HG03354 (cell line): ENCODE results near the gene NFATC2.

Source experiments
- ATAC-seq: cut with Tn5 transposase; IDR thresholded peaks from one replicate; pipeline ENCODE4 v1.9.1; 2021; ENCODE audit warnings: mild to moderate bottlenecking; ENCODE audit not compliant: unreplicated experiment, poor library complexity, severe bottlenecking

Gene NFATC2

DNA sequence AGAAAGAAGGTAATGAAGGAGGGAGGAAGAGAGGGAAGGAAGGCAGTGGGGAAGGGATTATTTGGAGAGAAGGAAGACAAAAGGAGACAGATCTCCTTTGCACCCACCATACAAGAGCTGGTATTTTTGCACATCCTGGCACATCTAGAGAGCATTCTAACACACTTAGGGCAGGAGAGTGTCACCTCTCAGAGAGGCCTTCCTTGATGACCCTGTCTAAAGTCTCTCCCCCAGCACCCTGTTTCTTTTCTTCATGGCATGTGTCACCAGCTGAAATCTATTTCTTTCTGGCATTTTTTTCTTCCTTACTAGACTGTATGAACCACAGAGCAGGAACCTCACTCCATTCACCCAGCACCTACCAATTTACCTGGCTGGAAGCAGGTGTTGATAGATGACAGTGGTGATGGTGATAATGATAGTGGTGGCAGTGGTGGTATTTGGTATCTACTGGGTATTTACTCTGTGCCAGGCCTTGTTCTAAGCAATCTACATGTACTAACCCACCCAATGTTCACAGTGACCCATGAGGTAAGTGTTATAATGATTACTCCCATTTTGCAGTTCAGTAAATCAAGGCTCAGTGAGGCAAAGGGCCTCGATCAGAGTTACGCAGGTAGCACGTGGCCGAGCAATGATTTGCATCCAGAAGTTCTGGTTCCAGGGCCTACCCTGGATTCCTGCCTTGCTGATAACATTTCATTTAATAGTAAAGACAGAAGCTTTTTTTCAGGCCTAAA is 131.8 kb downstream of the NFATC2 start:
- no peak for ATAC-seq

DNA sequence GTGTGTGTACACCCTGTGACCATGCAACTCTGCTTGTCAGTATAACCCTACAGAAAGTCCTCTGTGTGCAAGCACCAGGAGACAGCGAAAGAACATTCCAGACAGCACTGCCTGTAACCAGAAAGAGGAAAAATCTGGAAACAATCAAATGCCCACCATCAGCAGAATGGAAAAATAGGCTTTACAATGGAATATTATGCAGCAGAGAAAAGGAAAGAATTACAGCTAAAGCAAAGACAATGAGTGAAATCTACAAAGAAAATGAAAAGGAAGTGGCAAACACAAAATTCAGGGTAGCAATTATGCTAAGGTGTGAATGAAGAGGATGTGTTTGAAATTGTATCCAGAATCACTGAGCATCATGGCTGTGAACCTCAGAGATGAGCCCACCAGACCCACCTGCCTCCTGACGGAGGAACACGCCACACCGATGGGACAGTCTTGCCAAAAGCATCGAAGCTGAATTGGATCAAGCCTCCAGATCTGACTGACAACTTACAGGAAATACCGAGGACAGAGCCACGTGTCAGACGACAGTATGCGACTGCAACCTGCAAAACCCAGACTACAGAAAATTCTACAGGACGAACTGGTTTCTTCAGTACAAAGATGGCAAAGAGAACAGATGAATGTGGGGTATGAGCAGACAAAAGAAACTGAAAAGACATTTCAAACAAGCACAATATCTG is 133.2 kb downstream of the NFATC2 start:
- no peak for ATAC-seq

DNA sequence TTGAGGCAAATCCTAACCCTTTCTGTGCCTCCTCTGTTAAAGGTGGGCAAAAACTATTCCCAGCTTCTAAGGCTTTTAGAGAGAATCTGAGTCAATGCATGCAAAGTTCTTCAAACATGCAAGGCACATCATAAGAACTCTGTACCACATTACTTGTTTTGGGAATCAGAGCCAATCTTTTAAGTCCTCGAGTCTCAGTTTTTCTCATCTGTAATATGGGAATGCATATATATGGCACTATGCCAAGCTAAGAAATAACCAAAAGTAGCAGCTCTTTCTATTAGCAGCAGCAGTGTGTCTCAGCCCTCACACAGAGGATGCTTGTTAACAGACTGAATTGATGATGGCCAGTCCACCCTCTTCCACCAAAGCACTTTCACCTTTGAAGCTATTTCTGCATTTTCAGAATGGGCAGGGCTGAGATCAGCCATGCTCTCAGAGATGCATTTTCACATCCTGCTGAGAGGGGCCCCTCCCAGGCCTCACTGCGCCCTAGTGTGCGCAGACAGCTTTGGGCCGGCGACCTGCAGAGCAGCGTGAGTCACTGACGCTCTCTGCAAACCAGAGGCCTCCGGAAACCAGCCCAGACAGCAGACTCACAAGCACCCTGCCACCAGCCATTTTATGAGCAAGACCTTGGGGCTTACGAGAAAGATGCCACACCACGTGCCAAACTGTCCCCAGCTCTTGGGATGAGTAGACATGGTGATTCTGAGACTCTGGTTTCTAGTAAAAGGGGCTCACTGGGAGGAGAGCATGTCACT is 138.0 kb downstream of the NFATC2 start:
- ATAC-seq = peak; percentile 84

DNA sequence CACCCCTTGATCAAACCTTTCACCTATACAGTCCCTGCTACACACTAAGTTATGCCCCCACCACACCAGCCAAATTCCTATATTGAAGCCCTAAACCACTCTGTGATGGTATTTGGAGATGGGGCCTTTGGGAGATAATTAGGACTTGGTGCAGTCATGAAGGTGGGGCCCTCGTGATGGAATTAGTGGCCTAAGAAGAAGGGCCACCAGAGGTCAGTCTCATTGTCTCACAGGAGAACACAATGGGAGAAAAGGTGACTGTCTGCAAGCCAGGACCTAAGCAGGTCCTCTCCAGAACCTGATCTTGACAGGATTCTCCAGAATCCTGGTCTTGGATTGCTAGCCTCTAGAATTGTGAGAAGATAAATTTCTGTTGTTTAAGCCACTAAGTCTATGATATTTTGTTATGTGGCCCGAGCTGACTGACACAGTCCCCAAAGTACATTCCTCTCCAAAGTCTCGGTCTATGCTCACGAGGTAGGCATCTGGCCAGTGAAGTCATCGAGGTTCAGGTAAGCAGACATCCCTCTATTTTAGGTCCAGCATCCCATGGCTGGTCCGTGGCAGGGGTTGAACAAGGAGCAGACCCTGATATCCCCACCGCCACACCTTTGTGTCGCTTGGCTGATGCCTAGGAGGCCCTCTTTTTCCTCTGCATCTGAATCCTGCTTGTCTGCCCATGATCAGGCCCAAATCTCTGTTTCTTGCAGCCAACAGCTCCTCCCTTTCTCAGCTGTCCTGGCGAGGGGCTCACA is 138.9 kb downstream of the NFATC2 start:
- ATAC-seq = no peak

DNA sequence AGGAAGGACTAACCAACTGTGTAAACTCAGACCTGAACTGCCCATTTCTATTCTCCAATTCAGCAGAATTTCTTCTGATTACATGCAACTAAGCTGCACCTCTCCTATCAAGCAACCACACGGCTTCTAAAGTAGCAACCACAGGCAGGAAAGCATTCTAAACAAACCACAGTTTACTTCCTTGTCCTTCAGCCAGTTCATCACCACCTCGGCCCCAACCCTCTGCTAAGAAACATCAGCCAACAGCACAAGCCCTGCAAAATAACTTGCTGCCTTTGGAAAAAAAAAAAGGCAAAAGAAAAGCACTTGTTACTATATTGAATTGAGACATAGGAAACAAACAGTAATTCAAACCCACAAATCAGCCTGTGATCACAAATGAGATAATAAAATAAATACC is 140.3 kb downstream of the NFATC2 start:
- ATAC-seq = no peak

DNA sequence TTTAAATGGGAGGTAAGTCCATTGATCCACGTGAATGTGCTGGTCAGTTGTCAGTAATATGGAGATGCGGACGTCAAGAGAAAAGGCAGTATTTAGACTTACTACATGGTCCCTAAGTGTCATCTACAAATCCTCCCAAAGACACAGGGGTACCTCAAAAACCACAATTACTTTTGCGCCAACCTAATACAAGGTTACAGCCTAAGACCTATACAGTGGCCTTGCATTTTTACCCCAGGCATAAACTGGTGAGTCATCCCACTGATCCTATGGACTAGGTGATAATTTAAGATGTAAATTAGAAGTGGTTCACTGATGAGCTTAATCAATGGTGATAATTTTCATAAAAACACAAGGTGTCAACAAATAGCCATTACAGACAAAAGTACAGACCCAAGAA is 141.0 kb downstream of the NFATC2 start:
- ATAC-seq = no peak

DNA sequence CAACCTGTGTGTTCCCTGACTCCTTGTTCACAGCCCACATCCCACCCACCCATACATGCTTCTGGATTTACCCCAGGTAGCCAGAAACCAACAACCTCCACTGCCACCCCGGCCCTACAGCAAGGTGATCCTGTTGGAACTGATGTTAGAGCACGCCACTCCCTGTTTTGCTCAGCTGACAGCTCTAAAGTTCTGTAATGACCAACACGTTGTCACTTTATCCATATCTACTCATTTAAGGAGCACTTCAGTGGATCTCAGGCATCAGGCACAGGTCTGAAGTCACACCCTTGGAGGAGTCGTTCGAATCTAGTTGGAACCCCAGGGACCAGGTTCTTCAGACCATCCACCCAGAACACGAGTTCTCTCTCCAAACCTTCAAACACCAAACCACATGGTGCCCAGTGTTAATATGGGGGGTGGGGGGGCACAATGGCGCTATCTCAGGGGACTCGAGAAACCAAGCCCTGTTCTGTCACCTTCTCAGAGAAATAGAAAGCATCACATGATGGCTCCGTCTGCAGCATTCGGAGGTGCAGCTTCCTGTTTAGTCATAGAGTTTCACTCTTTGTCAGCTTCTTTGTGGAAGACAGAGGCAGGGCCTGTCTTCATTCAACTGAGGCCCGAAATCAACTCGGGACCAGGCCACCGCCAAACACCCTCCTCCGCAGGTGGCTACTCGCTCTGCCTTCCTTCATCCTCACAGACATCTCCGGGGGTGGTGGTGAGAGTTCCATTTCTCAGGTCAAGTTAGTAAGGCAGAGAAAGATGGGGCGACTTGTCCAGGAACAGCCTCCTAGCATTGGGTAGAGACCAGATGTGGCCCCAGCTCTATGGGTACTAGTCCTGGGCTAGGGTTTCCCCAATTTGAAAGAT is 142.2 kb downstream of the NFATC2 start:
- ATAC-seq = peak; percentile 82

DNA sequence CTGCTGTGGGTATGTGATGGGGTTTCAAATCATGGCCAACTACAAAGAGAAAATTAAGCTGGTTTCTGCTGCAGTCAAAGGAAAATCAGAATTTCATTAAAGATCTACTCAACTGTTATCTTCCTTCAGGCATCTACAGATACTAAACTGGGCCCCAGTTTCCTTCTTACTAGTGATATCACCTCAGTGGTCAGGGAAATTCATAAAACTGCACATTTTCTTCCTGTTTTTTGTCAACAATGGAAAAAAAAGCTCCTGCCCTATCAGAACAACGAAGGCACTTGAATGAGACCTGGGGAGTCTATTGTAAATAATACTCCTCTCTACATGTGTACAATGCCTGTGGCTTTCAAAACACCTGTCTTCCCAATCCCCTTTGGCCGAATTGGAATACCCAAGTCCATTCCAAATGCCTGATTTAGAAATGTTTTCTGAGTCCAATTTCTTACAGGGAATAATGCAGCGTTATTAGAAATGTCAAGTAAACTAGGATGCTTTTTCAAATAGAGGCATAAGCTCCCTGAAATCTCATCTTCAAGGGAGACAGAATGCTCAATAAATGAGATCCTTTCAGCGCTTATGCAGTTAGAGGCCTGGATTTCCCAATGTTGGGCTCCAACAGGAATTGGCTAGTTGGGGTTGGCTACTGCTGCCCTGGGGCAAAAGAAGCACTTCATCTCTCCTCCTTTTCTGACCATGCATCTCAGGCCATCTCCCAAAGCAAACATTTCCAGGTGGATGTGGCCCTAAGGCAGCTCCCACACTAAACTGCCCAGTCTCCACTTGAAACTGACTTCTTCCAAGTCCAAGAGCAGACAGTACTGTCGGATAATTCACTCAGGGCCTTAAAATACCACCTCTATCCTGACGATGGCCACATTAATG is 143.3 kb downstream of the NFATC2 start:
- no peak for ATAC-seq

DNA sequence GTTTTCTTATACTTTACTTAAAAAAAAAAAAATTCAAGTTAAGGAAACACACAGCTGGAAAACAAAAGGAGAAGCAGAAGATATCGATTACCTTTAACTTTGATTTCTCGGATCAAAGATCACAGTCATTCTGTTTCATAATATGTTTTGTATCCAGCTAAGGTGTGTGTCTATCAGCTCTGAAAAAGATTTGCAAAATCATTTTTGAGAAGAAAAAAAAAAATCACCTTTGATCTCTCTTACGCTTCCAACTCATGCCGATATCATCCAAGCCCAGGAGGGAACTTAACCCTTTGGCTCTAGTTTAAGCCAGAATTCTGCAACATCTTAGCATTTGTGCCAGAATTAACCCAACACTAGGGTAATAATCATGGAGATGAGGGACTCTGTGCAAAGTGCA is 144.0 kb downstream of the NFATC2 start:
- ATAC-seq = no peak

DNA sequence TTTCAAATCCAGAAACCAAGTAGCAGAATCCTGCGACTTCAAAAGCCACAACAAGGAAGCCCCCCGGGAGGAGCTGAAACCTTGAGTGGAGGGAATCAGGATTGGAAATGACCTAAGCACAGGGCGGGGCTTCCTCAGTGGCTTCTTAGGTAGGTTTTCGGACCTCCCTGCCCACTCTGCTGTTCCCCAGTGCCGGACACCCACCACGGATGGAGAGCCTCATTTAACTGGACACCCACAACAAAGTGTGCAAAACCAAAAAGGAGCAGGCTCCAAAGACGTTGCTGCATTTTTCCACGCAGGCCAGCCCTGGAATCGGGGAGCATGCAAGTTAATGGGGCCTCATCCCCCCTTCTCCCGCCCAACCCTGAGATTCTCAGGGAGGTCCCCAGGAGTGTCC is 144.4 kb downstream of the NFATC2 start:
- no peak for ATAC-seq

DNA sequence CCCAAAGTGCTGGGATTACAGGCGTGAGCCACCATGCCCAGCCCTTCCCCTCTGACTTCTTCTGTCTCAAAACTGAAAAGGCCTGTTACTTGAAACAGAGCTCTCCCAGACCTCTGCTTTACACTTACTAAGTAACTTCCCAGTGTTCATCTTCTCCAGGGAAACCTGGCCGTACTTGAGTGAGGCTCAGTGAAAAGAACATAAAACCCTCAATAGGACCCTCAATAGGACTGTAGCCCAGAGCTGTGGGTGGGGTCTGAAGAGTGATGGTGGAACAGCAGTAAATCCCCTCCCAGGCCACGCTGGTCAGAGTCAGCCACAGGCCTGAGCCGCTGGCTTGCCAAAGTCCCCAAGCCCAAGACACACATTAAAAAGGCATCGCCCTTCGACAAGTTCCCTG is 145.4 kb downstream of the NFATC2 start:
- ATAC-seq = no peak

DNA sequence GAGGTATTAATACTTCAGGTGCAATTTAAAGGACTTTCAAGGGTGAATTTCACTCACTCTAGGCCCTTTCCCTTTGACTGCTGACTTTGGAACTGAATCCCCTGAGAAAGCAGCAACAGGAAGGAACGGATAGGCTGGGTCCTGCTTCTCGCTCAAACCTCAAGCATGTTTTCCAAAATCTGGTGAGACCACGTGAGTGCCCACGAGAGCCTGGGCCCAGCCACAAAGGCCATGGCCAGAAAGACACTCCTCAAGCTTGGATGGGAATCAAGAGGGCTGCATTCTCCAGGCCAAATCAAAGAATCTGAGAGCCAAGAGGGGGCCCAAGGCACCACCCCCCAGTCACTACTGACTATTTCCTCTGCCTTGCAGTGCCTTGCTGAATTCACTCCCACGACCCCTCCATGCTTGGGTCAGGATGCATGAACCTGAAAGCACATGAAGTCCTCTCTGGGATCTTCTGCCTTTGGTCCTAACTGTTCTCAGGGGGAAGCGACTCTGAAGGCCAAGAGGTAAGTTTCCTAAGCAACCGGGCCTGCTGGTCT is 146.1 kb downstream of the NFATC2 start:
- no peak for ATAC-seq

DNA sequence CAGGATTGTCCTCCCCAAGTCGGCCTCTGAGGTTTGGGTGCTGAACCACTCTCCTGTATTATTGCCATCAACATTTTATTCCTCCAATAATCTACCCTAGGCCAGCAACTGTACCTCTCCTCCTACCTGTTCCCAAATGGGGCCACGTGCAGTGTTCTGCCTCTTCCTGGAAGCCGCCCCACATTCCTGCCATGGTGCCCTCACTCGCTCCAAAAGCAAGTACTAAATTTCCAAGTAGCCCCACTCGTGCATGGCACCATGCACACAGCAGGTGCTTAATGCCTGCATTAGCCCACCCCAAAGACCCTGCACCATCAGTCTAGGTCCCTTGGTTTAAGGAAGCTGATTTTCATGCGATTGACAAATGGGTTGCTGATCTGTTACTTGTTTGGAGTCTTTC is 147.8 kb downstream of the NFATC2 start:
- ATAC-seq = no peak

DNA sequence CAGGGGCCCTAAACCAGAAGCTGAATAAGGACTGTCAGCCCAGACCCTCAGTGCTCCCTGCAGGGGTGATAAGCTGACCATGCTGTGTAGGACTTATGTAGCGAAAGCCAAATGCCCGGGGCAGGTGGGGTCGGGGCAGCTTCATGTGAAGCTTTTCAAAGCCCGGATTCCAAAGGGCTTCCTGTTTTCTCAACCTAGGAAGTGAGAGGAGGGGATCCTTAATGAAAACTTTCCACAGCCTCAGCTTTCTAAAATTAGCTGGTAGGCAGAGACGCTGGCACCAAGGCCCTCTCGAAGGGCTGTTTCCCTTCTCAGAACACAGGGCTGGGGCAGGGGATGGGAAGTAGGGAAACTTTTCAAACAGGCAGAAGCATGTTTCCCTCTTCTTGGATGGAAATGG is 148.9 kb downstream of the NFATC2 start:
- ATAC-seq = no peak

DNA sequence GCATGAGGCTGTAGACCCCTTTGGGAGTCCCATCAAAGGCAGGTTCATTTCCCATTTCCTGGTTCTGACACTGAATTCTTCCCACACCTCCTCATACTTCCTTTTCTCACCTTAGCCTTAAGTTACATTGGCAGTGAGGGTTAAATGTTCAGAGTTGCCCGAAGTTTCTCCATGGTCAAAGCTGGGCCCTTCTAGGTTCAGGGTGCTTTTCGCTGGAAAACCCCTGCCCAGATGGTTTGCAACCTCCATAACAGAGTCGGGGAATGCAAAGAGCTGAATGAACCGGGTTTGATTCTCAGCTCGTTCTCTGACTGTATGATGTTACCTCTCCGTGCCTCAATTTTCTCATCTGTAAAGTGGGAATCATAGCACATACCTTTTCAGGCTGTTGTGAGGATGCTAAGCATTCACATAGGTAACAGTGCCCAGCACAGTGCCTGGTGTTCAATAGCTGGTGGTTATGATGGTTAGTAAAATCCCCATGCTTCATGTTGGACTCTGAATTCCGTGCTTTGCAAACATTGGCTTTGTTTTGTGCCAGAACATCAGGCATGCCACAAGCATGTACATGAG is 149.8 kb downstream of the NFATC2 start:
- no peak for ATAC-seq

DNA sequence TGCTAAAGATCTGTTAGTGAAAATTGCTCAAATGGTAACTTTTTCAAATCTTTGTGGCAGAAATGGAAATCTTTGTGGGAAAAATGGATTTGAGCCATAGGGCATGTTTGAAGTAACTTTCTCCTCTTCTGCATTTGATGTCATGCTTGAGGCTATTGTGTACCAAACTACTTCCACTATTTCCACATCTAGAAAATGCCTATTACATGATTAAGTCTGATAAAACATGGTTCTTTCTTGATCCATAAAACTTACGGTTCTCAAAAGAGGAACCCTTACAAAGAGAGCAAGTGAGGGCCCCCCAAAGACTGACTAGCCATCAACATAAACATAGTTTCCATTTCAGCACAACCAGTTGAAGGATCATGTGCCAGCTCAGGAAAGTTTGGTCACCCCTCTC is 150.6 kb downstream of the NFATC2 start:
- no peak for ATAC-seq

DNA sequence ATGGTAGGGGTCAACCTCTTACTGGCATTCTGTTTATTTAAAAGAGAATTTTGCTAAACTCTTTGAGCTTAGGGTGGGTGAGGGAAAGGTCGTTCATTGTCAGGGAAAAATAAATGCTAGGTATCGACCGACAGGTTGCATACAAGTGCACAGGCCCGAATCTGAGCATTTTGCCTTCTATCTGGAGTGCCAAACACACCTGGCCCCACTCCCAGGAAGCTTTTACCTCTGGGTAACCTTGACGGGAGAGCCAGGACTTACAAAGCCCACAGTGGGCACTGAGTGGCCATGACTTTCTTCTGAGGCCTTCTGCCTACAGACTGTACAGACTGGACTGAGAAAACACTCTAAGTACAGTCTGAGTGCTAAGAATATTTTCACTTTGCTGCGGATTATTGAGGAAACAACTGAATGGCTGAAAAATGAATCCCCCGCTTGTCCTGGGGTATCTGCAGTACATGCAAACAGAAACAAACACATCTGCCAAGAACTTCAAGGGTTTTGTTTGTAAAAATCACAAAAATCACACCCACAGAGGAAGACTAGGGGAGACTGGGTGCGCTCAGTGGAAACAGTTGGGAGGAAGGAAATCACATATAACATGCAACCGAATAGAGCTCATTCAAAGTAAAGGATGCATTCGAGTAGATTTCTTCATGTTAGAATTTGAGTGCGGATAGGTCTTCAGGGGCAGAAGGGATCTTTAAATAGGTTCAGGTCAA is 152.8 kb downstream of the NFATC2 start:
- ATAC-seq = no peak
